ENCODE data around the gene INVS.
"Not testable (repeated sequence)": the region's sequence is repeated elsewhere in the genome, so short reads cannot be mapped to it uniquely, and the experiment has no call there.

The INVS gene

GRCh38 chr9:100197553-100197952 is 98.5 kb downstream of the INVS start:
- no peak for DNase-seq

- no peak for DNase-seq
Measured at GRCh38 chr9:100202806-100203205, 103.8 kb downstream of the INVS start.

DNA sequence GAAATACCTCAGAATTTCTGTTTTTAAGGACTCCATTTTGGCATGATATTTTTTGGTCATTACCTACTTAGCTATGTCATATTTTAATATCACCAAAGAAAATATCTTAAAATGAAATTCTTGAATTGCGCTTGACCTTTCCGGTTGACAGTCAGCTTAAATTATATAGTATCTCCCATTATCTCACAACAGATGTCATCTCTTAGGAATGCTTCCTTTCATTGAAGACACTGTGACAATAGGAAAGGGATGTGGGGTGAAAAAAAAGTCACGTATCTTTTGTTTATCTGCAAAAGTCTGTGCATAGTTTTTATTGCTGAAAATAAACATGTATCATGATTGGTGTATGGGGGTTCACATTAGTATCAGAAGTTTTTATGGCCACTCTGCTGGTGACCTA is 105.8 kb downstream of the INVS start:
- DNase-seq, result no peak

GRCh38 chr9:100206899-100207298 is 107.9 kb downstream of the INVS start:
- no peak for DNase-seq

DNA sequence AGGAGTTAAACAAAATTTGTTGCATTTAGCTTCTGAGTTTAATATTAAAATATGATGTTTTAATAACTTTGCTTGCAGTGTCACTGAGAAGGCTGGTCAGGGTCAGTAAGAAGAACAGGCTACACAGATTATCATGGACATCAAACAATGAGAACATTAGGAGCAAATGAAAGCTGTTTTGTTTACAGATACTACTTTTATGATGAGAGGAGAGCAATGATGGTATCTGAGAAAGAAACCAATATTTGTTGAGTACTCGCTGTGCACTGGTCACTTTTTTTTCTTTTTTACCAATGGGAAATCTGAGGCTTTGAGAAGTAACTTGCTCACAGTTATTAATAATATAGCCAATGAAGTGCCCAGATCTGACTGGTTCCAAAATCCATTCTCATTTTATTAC is 109.6 kb downstream of the INVS start:
- DNase-seq, result no peak

DNA sequence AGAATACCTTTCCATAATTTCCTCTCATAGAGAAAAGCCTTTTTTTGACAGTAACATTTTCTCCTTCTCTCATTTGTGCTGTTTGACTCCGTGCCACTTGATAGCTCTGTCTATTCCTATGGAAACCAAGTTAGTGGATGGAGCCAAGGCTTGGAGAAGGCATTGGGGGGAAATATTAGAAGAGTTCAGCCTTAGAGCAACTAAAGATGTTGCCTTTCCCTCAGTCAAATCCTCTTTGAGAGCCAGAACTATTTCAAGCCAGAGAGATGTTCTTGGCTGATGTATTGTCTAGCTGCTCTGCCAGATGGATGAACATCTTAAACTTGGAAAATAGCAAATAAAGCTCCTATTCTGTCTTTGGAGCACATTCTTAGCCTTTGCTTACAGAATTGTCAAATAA is 112.4 kb downstream of the INVS start:
- no peak for DNase-seq

DNA sequence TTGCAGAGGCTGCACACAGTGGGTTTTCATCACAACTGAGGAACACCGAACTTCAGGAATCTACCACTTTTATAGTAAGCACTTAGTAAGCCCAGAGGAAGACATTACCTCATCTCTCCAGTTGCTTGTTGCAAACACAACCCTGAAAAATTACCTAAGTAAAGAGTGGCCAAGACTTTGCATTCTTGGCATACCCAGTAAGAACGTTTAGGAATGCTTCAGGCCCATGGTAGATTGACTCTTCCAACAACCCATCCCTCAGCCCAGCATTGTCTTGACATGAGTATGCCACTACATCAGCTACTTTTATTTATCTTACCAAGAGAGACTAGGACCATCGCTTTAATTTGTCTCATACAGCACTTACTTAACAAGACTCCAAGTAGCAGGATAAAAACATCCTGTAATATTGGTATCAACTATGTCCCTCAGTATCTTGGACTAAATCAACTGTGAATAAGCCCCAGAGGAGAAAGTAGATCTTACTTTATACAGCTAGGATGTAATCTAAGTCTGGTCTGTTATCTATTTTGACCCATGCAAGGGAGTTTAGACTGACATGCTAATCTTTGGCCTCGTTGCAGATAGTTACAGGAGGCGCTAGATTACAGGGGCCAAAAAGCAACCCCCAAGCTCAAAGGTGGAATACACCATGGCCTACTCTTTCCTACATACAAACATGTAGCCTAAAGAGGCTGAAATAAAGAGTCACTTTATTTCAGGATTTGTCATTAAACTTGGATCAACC is 114.9 kb downstream of the INVS start:
- no peak for DNase-seq

DNA sequence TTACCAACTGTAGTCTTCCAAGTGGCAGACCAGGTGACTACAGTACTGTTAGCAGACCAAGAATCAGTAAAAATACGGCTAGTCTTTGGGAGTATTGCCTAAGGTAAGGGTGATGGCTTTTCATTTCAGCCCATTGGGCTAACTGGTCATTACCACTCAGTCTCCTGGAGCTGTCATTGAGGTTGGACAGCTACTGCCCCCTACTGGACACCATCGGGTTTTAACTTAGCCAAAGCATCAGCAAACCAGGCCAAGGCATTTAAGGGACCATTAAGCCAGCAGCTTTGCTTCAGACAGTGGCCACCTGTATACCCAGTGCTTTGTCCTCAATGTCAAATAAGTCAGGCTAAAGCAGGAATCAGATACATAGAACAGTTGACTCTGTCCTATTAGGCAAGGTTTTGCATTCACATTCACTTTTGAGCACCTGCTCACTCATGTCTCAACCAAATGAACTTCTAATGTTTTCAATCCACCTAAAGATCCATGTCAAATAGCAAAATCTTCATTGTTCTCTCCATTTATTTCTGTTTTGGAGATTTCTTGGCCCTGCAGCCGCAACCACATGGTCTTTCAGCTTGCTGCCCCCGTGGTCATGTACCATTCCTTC is 117.2 kb downstream of the INVS start:
- DNase-seq, result peak in 1 of 2 experiments; percentile 55

DNA sequence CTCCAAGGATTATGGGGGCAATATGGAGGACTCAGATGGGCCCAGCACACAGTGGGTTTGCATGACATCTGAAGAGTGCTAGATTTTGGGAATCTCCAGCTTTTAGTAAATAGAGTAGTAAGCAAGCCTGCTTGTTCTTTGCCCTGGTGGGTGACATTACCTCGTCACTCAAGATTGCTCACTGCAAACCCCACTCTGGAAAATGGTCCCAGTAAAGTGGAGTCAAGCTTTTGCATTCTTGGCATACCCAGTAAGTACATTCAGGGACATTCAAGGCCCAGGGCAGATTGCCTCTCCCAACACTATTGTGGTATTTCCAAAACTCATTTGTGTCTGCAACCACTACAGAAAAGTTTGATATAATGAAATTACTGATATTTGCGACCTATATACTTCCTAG is 118.5 kb downstream of the INVS start:
- no peak for DNase-seq

DNA sequence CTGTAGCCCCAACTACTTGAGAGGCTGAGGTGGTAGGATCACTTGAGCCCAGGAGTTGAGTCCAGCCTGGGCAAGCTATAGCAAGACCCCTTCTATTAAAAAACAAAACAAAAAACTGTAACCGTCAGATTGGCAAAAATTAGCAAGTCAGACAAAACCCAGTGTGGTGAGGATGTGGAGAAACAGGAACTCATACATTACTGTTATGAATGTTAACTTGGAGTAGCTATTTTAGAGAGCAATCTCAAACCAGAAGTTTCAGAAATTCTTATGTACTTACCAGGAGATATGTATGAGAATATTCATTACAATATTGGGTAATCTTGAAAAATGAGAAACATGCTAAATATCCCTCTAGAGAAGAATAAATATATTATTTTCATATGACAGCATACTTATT is 120.3 kb downstream of the INVS start:
- no peak for DNase-seq

DNA sequence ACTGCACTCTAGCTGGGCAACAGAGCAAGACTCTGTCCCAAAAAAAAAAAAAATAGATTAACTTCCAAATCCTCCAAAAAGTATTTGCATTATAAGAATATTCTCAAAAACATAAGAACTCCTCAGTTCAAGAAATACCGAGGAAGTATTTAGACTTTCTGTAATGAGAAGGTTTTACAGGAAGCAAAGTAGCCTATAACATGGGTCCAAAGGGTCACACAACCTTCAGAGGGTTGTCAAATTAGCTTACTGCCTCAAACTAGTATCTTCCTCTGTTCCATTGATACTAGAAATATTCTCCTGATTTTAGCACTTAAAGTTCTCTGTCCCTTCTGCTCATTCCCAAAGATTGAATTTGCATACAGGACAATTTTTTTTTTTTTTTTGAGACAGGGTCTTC is 121.9 kb downstream of the INVS start:
- DNase-seq, result no peak

- DNase-seq, result no peak
Measured at GRCh38 chr9:100221538-100221937, 122.5 kb downstream of the INVS start.

- no peak for DNase-seq
Measured at GRCh38 chr9:100222674-100223073, 123.6 kb downstream of the INVS start.

DNA sequence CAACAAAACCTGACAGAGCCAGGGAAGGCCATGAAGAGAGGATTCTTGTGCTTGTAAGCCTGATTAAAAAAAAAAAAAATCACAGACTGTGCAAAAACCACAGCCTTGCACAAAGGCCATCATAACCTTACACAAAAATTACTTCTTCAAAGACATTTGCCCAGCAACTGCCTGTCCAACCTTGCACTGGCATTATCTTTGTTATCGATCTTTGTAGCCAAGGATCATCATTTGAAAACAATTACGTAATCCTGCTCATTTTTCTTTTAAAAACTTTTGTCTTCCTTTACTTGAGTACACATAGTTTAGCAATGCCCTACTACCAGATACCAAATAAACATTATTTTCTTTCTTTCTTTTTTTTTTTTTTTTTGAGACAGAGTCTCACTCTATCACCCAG is 128.6 kb downstream of the INVS start:
- DNase-seq, result no peak

GRCh38 chr9:100228352-100228869 is 129.4 kb downstream of the INVS start:
- DNase-seq, result no peak

- no peak for DNase-seq
Measured at GRCh38 chr9:100229136-100229535, 130.1 kb downstream of the INVS start.

DNA sequence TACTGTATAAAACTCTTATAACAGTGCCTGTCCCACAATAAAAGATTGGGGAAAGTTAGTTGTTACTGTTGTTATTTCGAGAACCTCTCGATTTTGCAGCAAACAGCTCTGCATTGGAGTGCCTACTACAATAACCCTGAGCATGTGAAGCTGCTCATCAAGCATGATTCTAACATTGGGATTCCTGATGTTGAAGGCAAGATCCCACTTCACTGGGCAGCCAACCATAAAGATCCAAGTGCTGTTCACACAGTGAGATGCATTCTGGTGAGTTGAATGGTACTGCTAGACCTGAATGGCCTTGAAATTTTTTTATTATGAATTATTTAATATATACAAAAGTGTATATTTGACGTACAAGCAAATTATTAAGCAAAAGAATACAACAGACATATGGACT is 130.5 kb downstream of the INVS start:
- no peak for DNase-seq

DNA sequence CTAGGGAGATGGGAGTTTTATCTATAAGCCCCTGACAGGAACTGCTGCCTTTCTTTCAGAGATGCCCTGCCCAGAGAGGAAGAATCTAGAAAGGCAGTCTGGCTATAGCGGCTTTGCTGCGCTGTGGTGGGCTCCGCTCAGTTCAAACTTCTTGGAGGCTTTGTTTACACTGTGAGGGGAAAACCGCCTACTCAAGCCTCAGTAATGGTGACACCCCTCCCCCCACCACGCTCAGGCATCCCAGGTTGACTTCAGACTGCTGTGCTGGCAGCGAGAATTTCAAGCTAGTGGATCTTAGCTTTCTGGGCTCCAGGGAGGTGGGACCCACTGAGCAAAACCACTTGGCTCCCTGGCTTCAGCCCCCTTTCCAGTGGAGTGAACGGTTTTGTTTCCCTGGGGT is 137.9 kb downstream of the INVS start:
- DNase-seq, result not testable (repeated sequence)

DNA sequence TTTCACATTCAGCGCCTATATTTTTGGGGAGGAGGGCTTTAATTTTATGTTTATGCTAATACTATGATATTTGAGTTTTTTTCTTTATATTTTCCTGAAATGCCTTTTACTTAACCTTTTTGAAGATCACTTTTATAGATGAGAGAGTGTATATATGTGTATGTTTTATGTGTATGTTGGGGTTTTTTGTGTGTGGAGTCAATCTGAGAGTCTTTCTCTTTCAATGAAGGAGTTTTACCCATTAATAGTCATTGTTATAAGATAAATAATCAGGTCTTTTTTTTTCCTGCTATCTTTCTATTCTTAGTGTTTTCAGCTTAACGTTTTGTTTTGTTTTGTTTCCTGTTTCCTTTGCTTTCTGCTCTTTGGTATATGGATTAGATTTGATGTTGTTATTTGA is 141.5 kb downstream of the INVS start:
- no peak for DNase-seq

- DNase-seq, result no peak
Measured at GRCh38 chr9:100267211-100267610, 168.2 kb downstream of the INVS start.

- DNase-seq, result no peak
Measured at GRCh38 chr9:100268271-100268670, 169.2 kb downstream of the INVS start.

- DNase-seq, result no peak
Measured at GRCh38 chr9:100269656-100270055, 170.6 kb downstream of the INVS start.

GRCh38 chr9:100277166-100277979 is 178.3 kb downstream of the INVS start:
- DNase-seq, result no peak

DNA sequence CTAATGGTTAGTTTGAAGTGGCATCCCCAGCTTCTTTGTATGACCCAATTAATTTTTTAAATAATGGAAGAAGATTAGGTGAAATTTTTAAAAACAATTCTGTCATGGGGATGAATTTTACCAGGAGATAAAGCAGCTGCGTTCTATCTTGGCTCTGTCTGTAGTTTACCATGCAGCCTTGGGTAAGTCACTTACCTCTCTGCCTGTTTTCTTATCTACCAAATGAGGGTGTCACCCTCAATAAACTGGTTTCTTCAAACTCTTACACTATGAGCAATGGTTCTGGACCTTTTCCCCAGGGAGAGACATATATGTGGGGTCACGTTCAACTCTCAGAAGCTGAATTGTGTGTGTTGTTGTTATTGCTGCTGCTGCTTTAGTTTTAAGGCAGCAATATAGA is 182.0 kb downstream of the INVS start:
- no peak for DNase-seq

Measured in NCI-H2081 (cell line).